Activated T-cell treated with anti-CD3 and anti-CD28 coated beads, Interleukin-2, amount 50 U/mL, for 4 hours (primary cell): ENCODE data around the gene DESI1. TPM values are rescaled to one million over a fixed set of nuclear protein-coding genes. Genes with fewer than 3 reads are reported as not detected.
A peak's percentile ranks its signal among the peaks of the same experiment; 100 is the strongest.
"Not testable (repeated sequence)": the region's sequence is repeated elsewhere in the genome, so short reads cannot be mapped to it uniquely, and the experiment has no call there.

Source experiments
- ATAC-seq, 2 donors: fragments of 200-7000 bp; cut with Tn5 transposase; one replicate each; pipeline ENCODE4 v1.10.0; 2021
- DNase-seq: peaks from one replicate; pipeline ENCODE4 v3.0.0-alpha.2; 2020
- H3K27me3 Mint-ChIP-seq: one replicate; pipeline ENCODE4 v1.8.0; 2021; ENCODE audit warnings: low read depth, mixed read lengths
- H3K36me3 Mint-ChIP-seq: one replicate; pipeline ENCODE4 v1.8.0; 2022; ENCODE audit warnings: mixed read lengths; ENCODE audit not compliant: insufficient read depth
- H3K4me1 Mint-ChIP-seq: one replicate; pipeline ENCODE4 v1.8.0; 2021; ENCODE audit warnings: low read depth, mixed read lengths
- H3K4me3 Mint-ChIP-seq: one replicate; pipeline ENCODE4 v1.8.0; 2021; ENCODE audit warnings: mild to moderate bottlenecking, moderate library complexity, mixed read lengths
- H3K9me3 Mint-ChIP-seq: one replicate; pipeline ENCODE4 v1.8.0; 2021; ENCODE audit warnings: mixed read lengths
- total RNA-seq, 3 donors: library from RNA; stranded (reverse); gene quantifications; one replicate each; pipeline ENCODE4 v1.2.1, GENCODE V29; 2021

DESI1 gene
- total RNA-seq, 3 donors from 2014 or later = 124 to 141 (median 129) TPM

- H3K27me3 Mint-ChIP-seq = no peaks in the 10 kb centered on the region
- ATAC-seq = no peak
- no peaks in the 10 kb centered on the region for H3K9me3 Mint-ChIP-seq
- H3K4me3 Mint-ChIP-seq = no peak overlapping the region
- no peaks in the 10 kb centered on the region for H3K36me3 Mint-ChIP-seq
- H3K4me1 Mint-ChIP-seq = no peaks in the 10 kb centered on the region
- DNase-seq = no peak
These were observed 53.4 kb downstream of the DESI1 start for GRCh38 chr22:41567512-41567768.

GRCh38 chr22:41565403-41566054, 55.3 kb downstream of the DESI1 start:
- H3K4me3 Mint-ChIP-seq = no peak overlapping the region
- H3K27me3 Mint-ChIP-seq = peaks cover 9% of the 10 kb centered on the region
- ATAC-seq (peak; percentile 79 to 80), DNase-seq (no peak)
- H3K36me3 Mint-ChIP-seq = no peaks in the 10 kb centered on the region
- no peaks in the 10 kb centered on the region for H3K4me1 Mint-ChIP-seq
- H3K9me3 Mint-ChIP-seq = no peaks in the 10 kb centered on the region

DNA sequence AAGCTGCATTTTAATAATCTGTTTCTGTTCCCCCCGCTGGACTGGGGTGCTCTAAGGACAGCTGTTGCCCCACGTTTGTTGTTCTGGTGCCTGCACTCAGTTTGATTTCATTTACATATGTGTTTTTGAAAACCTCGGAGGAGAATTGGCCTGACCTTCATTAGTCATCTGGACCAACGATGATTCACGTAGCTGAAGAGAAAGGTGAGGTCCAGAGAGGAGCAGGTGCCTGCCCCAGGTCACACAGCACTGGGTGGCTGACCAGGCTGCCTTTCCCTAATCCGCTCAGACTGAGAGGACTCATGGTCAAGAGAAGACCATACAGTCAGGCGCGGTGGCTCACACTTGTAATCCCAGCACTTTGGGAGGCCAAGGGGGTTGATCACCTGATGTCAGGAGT, 56.3 kb downstream of the DESI1 start:
- DNase-seq (no peak), ATAC-seq (no peak)
- Mint-ChIP-seq H3K27me3 (peaks cover 17% of the 10 kb centered on the region), H3K9me3 (no peaks in the 10 kb centered on the region), H3K4me1 (no peaks in the 10 kb centered on the region), H3K36me3 (no peaks in the 10 kb centered on the region), H3K4me3 (no peak overlapping the region)

- Mint-ChIP-seq H3K4me1 (no peaks in the 10 kb centered on the region), H3K27me3 (peaks cover 20% of the 10 kb centered on the region), H3K36me3 (no peaks in the 10 kb centered on the region), H3K9me3 (no peaks in the 10 kb centered on the region), H3K4me3 (no peak overlapping the region)
- DNase-seq = no peak
- ATAC-seq = no peak
These were observed 57.7 kb downstream of the DESI1 start for GRCh38 chr22:41563051-41563711.

GRCh38 chr22:41562461-41562860, 58.4 kb downstream of the DESI1 start:
- DNase-seq = no peak
- no peak for ATAC-seq
- H3K9me3 Mint-ChIP-seq = no peaks in the 10 kb centered on the region
- no peaks in the 10 kb centered on the region for H3K36me3 Mint-ChIP-seq
- H3K4me3 Mint-ChIP-seq = no peak overlapping the region
- peaks cover 23% of the 10 kb centered on the region for H3K27me3 Mint-ChIP-seq
- H3K4me1 Mint-ChIP-seq = no peaks in the 10 kb centered on the region

- Mint-ChIP-seq H3K9me3 (no peaks in the 10 kb centered on the region), H3K4me3 (no peak overlapping the region), H3K27me3 (peaks cover 26% of the 10 kb centered on the region)
These were observed 59.1 kb downstream of the DESI1 start for GRCh38 chr22:41561788-41562187.

DNA sequence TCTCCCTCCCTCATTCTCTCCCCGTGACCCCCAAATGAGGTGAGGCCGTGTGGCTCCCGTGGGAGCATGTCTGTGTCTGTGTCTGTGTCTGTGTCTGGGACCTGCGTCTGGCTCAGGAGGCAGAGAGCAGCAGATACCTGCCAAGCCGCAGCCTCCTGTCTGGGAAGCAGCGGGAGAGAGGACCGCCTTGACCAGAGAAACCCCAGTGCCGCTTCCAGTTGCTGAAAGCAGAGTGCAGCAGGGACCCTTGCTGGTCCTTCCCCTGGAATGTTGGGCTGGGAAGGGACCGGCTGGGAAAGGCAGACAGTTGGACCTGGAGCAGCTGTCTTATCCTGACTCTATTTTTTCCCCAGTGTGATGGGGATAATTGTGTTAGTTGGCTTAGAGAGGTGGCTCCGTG, 59.5 kb downstream of the DESI1 start:
- Mint-ChIP-seq H3K27me3 (peaks cover 29% of the 10 kb centered on the region), H3K4me3 (no peak overlapping the region), H3K9me3 (no peaks in the 10 kb centered on the region), H3K36me3 (no peaks in the 10 kb centered on the region), H3K4me1 (peaks cover 1% of the 10 kb centered on the region)
- DNase-seq (no peak), ATAC-seq (no peak)

More at GRCh38 chr22:41561788-41562187, 59.1 kb downstream of the DESI1 start:
- H3K36me3 Mint-ChIP-seq = no peaks in the 10 kb centered on the region
- ATAC-seq (no peak), DNase-seq (no peak)
- no peaks in the 10 kb centered on the region for H3K4me1 Mint-ChIP-seq

DNA sequence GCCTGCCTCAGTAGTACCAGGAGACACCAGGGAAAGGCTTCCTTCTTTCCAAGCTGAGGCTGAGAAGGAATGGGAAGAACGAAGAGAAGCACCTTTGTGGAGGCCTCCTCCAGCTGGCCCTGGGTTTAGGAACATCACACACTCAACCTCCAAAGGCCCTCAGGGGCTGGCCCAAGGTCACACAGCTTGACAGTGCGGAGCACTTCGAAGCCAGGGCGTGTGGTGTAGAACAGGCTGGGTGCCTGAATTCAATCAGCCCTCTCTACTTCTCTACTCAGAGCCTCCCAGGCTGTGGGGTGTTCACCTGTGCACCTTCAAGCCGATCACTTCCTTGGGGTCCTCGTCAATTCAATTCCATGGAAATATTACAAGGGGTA, 60.8 kb downstream of the DESI1 start:
- ATAC-seq (no peak), DNase-seq (no peak)
- no peaks in the 10 kb centered on the region for H3K36me3 Mint-ChIP-seq
- no peak overlapping the region for H3K4me3 Mint-ChIP-seq
- peaks cover 35% of the 10 kb centered on the region for H3K27me3 Mint-ChIP-seq
- H3K4me1 Mint-ChIP-seq = peaks cover 2% of the 10 kb centered on the region
- H3K9me3 Mint-ChIP-seq = no peaks in the 10 kb centered on the region

DNA sequence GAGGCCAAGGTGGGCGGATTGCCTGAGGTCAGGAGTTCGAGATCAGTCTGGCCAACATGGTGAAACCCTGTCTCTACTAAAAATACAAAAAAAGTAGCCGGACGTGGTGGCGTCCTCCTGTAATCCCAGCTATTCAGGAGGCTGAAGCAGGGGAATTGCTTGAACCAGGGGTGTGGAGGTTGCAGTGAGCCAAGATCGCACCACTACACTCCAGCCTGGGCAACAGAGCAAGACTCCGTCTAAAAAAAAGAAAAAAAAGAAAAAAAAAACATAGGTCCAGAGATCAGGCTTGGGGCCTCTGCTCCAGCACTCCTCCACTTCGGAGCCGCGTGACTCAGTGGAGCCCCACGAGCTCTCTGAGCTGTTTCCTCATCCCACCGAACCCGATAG, 62.6 kb downstream of the DESI1 start:
- not testable (repeated sequence) for H3K36me3 Mint-ChIP-seq

GRCh38 chr22:41557401-41558240, 63.2 kb downstream of the DESI1 start:
- Mint-ChIP-seq H3K27me3 (peaks cover 35% of the 10 kb centered on the region), H3K4me3 (no peak overlapping the region)
- DNase-seq = no peak

More for the DNA sequence above, 62.6 kb downstream of the DESI1 start:
- H3K27me3 Mint-ChIP-seq = peaks cover 35% of the 10 kb centered on the region
- not testable (repeated sequence) for H3K9me3 Mint-ChIP-seq, H3K4me1 Mint-ChIP-seq, DNase-seq, H3K4me3 Mint-ChIP-seq, ATAC-seq

DNA sequence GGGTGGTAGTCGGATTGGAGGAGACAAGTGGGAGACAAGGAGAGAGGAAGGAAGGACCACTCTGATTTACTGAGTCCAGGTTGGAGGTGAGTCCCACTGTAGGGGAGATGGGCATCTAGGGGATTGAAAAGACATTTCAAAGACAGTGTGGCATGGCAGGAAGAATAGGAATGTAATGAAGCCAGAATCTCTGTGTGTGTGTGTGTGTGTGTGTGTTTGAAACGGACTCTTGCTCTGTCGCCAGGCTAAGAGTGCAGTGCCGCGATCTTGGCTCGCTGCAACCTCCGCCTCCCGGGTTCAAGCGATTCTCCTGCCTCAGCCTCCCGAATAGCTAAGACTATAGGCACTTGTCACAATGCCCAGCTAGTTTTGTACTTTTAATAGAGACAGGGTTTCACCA, 64.3 kb downstream of the DESI1 start:
- no peaks in the 10 kb centered on the region for H3K9me3 Mint-ChIP-seq
- H3K27me3 Mint-ChIP-seq = peaks cover 35% of the 10 kb centered on the region
- H3K4me1 Mint-ChIP-seq = peaks cover 2% of the 10 kb centered on the region
- H3K36me3 Mint-ChIP-seq = no peaks in the 10 kb centered on the region
- no peak for DNase-seq
- ATAC-seq = no peak
- no peak overlapping the region for H3K4me3 Mint-ChIP-seq

More at GRCh38 chr22:41557401-41558240, 63.2 kb downstream of the DESI1 start:
- no peaks in the 10 kb centered on the region for H3K9me3 Mint-ChIP-seq
- no peaks in the 10 kb centered on the region for H3K36me3 Mint-ChIP-seq
- ATAC-seq = peak; percentile 51 to 74
- H3K4me1 Mint-ChIP-seq = peaks cover 2% of the 10 kb centered on the region

DNA sequence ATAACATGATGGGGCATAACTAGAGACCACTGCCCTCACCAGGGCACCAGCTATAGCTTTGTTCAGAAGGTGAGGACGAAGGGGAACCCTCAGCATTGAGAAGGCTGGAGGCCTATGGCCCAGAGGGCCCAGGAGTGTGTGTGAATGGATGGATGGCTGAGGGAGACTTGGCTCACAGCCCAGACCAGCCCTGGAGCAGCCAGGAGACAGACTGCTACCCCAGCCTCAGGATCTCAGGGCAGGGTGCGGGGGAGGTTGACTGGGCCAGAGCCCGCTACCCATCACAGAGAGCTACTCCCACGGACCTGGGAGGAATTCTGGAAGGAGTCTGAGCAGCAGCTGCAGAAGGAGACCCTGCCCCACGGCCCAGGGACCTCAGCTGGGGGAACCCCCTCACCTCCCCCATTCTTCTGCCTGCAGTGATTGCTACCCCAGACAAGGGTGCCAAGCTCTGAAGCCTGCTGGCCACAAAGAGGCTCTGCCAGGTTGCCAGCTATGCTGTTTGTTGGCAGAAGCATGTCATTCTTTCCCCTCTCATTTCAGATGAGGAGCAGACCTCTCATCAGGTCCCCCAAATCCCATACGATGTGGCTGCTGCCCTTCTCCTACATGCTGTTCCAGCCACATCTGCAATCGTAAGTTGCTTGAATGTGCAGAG, 65.4 kb downstream of the DESI1 start:
- no peak overlapping the region for H3K4me3 Mint-ChIP-seq
- peaks cover 2% of the 10 kb centered on the region for H3K4me1 Mint-ChIP-seq
- no peaks in the 10 kb centered on the region for H3K36me3 Mint-ChIP-seq
- ATAC-seq = no peak
- DNase-seq = no peak
- peaks cover 25% of the 10 kb centered on the region for H3K27me3 Mint-ChIP-seq
- H3K9me3 Mint-ChIP-seq = no peaks in the 10 kb centered on the region

DNA sequence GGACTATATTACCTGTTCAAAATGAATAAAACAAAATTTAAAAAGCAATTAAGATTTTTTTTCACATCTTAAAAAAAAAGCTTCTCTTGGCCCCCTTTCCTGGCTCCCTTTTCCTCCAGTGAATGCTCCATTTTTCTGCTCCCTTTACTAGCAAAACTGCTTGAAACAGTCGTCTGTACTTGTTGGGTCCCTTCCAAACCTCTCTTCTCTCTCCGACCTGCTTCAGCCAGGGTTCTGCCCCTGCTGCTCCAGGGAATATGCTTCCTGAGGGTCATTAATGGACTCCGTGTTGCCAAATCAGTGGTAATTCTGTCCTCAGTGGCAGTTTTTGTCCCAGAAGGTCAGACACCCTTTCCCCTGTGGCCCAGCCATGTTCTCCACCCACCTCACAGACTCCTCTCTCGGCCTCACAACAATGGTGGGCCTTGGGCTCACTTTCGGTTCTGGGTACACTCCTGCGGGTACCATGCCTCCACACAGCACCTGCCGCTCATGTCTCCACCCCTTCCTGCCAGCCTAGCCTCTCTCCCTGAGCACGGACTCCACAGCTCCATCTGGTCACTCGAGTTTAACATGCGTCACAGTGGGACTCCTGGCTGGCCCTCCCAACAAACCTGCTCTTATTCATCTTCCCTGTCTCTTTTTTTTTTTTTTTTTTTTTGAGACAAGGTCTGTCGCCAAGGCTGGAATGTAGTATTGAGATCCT, 68.8 kb downstream of the DESI1 start:
- Mint-ChIP-seq H3K4me3 (no peak overlapping the region), H3K9me3 (no peaks in the 10 kb centered on the region), H3K4me1 (peaks cover 2% of the 10 kb centered on the region), H3K27me3 (peaks cover 11% of the 10 kb centered on the region), H3K36me3 (no peaks in the 10 kb centered on the region)
- ATAC-seq = no peak
- no peak for DNase-seq

DNA sequence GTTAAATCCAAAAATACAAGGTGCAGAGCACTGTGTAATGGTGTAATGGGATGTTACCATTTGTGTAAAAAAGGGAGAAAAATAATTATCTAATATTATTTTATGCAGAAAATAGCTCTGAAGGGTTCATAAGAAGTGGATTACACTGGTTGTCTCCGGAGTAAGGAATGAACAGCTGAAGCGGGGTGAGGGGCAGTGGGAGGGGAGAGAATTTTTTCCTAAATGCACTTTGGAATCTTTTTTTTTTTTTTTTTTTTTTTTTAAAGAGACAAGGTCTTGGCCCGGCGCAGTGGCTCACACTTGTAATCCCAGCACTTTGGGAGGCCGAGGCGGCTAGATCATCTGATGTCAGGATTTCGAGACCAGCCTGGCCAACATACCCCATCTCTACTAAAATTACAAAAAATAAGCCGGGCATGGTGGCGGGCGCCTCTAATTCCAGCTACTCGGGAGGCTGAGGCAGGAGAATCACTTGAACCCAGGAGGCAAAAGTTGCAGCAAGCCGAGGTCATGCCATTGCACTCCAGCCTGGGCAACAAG, 69.8 kb downstream of the DESI1 start:
- H3K4me3 Mint-ChIP-seq = no peak overlapping the region

More for the DNA sequence above, 69.8 kb downstream of the DESI1 start:
- H3K27me3 Mint-ChIP-seq = peaks cover 3% of the 10 kb centered on the region
- no peaks in the 10 kb centered on the region for H3K36me3 Mint-ChIP-seq
- DNase-seq = no peak
- H3K9me3 Mint-ChIP-seq = no peaks in the 10 kb centered on the region
- no peak for ATAC-seq
- no peaks in the 10 kb centered on the region for H3K4me1 Mint-ChIP-seq
